Amniotic stem cell (primary cell): Measurements from ENCODE around the gene VIL1.

Experiments used
- DNase-seq: peaks from one replicate; lab custom pipeline; 2025; lab: John Stamatoyannopoulos, UW

Gene VIL1

GRCh38 chr2:218444692-218445357, 25.9 kb downstream of the VIL1 start:
- DNase-seq, result no peak

DNA sequence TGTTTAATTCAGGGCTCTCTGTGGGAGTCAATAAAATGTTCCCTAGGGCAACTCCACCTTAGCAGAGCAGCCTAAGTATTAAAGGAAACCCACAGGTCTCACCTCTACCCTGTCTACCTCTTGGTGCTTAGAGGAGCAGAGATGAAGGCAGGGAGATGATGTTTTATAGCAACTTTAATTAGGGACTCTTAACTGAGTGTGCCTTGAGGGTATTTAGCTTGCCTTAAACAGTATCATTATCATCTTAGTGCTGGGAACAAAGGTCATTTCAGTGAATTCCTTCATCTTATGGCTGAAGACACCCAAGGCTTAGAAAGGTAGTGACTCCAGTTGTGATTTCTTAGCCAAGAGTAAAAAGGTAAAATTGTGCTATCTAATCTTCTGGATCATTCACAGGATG, 26.7 kb downstream of the VIL1 start:
- no peak for DNase-seq

DNA sequence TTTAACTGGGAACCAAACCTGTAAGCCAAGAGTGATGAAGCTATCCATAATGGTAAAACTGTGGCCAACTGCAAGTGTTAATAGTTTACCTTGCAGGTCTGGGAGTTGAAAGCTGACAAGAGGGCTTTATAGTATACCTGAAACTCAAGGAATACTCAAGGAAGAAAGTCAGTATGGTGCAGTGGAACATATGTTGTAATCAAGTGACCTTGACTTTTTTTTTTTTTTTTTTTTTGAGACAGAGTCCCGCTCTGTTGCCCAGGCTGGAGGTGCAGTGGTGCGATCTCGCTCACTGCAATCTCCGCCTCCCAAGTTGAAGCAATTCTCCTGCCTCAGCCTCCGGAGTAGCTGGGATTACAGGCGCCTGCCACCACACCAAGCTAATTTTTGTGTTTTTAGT, 27.6 kb downstream of the VIL1 start:
- DNase-seq, result no peak

- no peak for DNase-seq
Observed at GRCh38 chr2:218447072-218447471, 28.1 kb downstream of the VIL1 start.

DNA sequence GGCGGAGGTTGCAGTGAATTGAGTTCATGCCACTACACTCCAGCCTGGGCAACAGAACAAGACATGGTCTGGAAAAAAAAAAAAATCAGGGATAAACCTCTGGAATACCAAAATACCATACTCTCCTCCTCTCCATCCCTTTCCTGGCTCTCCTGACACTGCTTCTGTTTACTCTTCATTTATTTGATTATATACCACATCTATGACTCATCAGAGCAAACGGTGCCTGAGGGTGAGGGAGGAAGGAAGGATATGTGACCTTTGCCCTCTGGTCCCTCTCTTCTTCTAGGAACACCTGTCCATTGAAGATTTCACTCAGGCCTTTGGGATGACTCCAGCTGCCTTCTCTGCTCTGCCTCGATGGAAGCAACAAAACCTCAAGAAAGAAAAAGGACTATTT, 30.0 kb downstream of the VIL1 start:
- DNase-seq, result no peak

DNA sequence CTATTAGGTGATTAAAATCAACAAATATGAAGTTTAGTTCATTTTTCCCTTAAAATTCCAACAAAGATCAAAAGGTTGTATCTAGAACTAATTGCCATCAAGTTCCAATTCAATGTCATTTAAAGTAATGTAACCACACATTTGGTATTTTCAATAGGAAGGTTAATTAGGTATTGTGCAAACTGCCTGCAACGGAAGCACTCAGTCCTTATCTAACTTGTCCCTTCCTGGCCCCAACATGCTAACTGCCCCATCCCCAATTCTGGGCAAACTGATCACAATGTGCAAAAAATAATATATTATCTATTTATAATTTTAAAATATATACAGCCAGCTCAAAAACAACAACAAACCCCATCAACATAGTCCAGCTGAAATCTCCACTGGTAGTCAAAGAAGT, 33.2 kb downstream of the VIL1 start:
- DNase-seq, result no peak

DNA sequence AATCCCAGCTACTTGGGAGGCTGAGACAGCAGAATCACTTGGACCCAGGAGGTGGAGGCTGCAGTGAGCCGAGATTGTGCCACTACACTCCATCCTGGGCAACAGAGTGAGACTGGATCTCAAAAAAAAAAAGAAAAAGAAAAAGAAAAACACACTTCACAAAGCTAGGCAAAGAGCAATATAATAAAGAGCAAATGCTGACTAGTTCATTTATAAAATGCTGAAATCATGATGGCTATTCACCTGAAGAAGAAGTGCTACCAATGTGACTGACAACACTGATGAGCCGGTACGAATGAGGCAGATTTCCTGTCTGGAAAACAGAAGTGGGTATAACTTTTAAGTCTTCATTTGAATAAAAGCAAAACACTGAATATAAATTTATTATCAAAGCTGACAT, 37.9 kb downstream of the VIL1 start:
- no peak for DNase-seq

GRCh38 chr2:218458598-218458997, 39.7 kb downstream of the VIL1 start:
- DNase-seq, result no peak

DNA sequence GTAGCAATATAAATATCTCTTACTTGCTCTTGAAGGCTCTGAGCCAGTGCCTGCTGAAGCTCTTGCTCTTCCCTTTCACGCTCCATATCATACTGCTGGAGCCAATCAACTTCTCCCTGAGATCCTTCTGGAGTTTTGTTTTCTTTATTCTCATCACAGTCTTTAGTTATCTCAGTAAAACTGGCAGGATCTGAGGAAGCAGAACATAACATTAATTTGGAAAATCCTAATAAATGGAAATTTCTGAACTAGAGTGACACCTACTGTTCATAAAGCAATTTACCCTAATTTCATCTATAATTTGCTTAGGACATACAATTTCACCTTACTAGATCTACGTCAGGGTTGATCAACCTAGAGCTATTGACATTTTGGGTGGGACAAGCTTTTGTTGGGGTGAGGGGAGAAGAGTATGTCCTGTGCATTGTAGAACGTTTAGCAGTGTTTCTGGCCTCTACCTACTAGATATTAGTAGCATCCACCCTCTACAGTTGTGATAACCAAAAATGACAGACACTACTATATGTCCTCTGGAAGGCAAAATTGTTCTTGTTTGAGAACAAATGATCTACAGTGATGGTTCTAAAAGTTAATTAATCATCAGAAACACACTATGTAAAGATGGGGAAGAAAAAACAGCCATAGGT, 47.2 kb downstream of the VIL1 start:
- peak; percentile 9 for DNase-seq

DNA sequence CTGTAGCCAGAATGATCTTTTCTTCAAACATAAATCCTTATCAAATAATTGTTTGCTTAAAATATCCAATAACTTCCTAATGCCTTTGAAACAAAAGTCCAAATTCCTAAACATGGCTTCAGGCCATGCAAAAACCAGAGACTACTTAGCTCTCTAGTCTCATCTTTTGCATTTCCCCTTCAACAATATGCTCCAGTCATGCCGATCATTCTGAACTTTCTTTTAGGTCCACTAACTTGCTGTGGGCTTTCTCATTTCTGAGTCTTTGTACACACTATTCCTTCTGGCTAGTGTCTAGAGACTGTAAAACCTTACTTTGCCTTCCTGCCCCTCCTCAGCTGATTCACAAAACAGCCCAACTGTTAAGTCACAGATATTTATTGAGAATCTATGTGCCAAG, 51.5 kb downstream of the VIL1 start:
- DNase-seq, result no peak

DNA sequence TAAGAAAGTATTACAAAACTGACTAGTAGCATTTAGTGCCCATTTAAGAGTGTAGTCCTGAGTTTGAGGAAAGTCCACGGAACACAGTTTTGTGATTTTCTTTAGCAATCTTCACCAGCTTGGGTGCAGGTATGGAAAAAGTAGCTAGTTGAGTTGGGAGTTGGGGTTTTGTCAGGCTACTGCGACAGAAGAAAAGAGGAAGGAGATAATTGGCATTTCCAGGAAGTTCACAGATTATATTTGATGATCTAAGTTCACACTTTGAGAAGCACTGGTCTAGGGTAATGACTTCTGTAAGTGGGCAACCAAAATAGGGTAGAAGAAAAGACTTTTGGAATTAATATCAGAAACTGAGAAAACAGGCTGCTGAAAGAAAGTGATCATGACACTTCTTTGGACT, 52.1 kb downstream of the VIL1 start:
- DNase-seq, result no peak

DNA sequence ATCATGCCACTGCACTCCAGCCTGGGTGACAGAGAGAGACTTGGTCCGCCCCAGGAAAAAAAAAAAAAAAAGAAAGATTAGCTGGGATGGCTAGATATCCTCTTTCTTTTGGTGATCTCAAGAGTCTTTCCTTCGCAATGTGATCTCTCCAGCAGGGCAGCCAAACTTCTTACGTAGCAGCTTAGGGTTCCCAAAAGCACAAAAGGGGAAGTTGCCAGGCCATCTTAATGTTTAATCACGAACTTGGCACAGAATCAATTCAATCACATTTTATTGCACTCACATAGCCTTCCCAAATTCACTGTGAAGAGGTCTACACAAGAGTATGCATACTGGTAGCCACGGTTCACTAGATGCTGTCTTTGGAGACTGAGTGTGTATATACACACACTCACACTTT, 53.1 kb downstream of the VIL1 start:
- DNase-seq, result no peak

DNA sequence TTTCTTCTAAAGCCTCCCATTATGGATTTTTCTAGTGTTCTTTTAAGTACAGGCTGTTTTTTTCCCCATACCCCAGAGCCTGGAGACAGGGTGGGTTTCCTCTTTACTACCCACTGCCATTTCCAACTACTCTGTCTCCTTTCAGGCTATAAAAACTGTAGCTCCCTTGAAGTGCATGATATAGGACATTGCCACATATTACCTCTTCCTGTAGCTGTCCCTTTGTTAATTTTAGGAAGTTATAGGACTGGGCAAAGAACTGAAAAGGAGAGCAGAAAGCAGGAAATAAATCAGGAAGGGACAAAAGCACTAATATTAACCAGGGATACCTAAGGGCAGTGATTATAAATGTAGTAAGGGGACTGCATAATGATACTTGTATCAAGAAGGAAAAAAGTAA, 54.1 kb downstream of the VIL1 start:
- DNase-seq, result no peak

- DNase-seq, result no peak
Observed at GRCh38 chr2:218474527-218474926, 55.6 kb downstream of the VIL1 start.

DNA sequence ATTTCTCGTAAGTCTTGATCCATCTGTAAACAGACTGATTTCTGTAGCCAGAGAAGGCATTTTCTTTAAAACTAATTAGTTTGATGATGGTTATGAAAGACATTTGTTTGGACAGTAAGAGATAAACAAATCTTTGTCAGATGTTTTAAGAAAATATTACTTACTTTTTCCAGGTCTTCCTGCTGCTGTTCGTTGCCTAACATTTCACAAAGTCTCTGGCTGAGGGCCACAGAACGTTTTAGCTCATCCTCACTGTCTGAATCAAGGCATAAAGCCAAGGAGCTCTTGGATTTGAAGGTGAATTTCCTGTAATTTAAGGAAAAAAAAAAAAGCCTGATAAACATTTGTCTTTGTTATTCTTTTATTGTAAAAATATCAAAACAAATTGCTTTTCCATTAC, 57.8 kb downstream of the VIL1 start:
- no peak for DNase-seq

DNA sequence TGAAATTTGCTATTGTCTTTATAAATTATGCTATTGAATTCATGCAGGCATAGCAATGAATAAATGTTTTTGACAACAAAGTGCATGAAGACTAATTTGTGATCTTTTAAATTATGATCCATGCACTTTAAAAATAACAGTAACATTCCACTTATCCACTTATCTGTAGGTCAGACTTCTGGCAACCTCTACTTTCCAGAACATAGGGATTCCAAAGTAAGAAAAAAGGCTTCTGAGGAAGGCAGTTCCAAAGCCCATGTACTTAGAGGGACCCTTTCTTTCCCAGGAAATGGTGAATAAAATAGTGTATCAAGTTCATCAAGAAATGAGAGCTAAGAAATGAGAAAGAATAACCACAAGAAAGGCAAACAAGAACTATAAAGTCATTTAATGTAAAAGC, 58.3 kb downstream of the VIL1 start:
- no peak for DNase-seq

- no peak for DNase-seq
Observed at GRCh38 chr2:218478544-218478943, 59.6 kb downstream of the VIL1 start.

DNA sequence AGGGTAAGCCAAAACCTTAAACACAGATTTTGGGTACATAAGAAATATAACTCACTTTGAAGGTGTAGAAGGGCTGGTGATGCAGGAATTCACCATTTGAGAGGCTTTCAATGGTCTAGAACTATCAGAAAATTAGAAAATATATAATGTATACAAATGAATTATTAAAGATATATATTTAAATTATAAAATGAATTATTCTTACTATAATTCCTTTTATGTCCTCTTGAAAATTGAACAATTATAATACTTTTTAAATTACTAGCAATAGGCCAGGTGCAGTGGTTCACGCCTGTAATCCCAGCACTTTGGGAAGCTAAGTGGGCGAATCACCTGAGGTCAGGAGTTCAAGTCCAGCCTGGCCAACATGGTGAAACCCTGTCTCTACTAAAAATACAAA, 60.7 kb downstream of the VIL1 start:
- DNase-seq, result no peak

- DNase-seq, result no peak
Observed at GRCh38 chr2:218482651-218483050, 63.7 kb downstream of the VIL1 start.

DNA sequence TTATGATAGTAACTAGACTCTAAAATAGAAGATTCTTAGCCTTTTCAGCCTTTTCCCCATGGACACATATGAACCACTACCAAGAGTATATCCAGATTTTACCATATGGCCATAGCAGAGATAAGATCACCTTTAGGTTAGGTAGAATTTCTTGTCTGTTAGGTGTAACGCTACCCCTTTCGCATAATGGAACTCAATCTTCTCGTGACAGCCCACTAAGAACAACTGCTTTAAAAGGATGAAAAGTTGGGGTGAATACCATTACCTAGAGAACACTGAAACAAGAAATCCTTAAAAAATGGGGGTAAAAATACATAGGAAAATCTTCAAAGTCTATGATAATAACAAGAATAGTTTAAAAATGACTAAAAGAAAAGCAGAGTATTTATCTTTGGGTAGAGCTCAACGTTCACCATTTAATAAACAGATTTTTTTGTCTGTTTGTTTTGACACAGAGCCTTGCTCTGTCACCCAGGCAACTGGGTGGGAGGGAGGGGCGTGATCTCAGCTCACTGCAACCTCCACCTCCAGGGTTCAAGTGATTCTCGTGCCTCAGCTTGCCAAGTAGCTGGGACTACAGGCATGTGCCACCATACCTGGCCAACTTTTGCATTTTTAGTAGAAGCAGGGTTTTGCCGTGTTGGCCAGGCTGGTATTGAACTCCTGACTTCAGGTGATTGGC, 67.2 kb downstream of the VIL1 start:
- DNase-seq, result no peak

DNA sequence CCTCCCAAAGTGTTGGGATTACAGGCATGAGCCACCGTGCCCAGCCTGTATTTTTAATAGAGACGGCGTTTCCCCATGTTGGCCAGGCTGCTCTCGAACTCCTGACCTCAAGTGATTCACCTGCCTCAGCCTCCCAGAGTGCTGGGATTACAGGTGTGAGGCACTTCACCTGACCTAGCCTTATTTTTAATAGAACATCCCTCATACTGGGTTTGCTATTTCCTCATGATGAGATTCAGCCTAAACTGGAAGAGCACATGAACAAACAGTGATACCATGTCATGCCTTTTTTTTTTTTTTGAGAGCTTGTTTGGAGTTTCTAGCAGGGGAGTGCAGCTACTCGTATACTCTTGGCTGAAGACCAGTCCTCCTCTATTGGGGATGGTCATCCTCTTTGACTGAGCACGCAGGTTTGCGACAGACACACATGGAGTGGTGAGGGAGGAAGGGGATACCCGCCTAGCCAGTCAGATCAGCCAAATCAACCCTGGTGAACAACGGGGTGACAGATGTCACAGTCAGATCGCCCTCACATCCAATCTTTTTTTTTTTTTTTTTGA, 81.7 kb downstream of the VIL1 start:
- DNase-seq, result no peak

GRCh38 chr2:218501665-218502064, 82.7 kb downstream of the VIL1 start:
- no peak for DNase-seq
